Measurements from ENCODE around the gene ZNF692. TPM values are rescaled to one million over a fixed set of nuclear protein-coding genes. Genes with fewer than 3 reads are reported as not detected.

Gene ZNF692
- total and polyA plus RNA-seq, 2 of the 13 experiments (the other 11 are each of a cell fraction or from before 2014, with no cell fraction given), result 27.3 to 45.8 TPM

- intact Hi-C loops (cut with micrococcal nuclease; ENCODE audit: unreplicated experiment) (no loop called here), in situ Hi-C loops (cut with HindIII; ENCODE audit: extremely low pct_ligation_motif_present, low pct_unique_long_range_greater_than_20kb) (no loop called here)
- BruUV-seq (replicated peaks), result no TSS peak
- Histone ChIP-seq H3K79me2 (ENCODE audit: insufficient read depth, low read length) (no peaks in the 10 kb centered on the region), H3K27me3 (ENCODE audit: control insufficient read depth in 1 of 2, insufficient read depth in 2 of 2, low read length in 2 of 2) (peaks cover 0 to 6% of the 10 kb centered on the region in 2 experiments; a peak in 3 of 5 replicates), H3K4me3 (replicated peaks in 1 of 3; ENCODE audit: insufficient read depth in 1 of 3, low read depth in 2 of 3, low read length in 3 of 3) (no peak overlapping the region), H4K20me1 (ENCODE audit: insufficient read depth, low read length) (no peaks in the 10 kb centered on the region), H3K9ac (ENCODE audit: insufficient read depth, low read depth, low read length) (no peak overlapping the region), H3K4me1 (ENCODE audit: insufficient read depth, low read length) (peaks cover 8% of the 10 kb centered on the region; the same call in 1 of the 2 replicates), H3K9me3 (ENCODE audit: low read length) (no peaks in the 10 kb centered on the region), H3K36me3 (replicated peaks in 1 of 2; ENCODE audit: control insufficient read depth in 1 of 2, insufficient read depth in 2 of 2, low read length in 2 of 2) (no peaks in the 10 kb centered on the region), H3K27ac (ENCODE audit: extremely low read length, insufficient read depth, low read length) (no peak overlapping the region), H2AFZ (ENCODE audit: low read length) (no peak overlapping the region), H3K4me2 (ENCODE audit: low read depth, low read length) (no peak overlapping the region)
- ChIA-PET CTCF (ENCODE audit: low intra/inter-chr PET ratio, low total read pairs) (no interaction called here), POLR2A (no interaction called here)
- no peak for DNase-seq (ENCODE audit: low spot score)
- TF ChIP-seq FOXC1 (CRISPR knock-in tag; IDR thresholded peaks at IDR 0.05; ENCODE audit: borderline replicate concordance) (no peak), MZF1 (CRISPR knock-in tag; IDR thresholded peaks at IDR 0.05; ENCODE audit: borderline replicate concordance) (no peak), SIX1 (CRISPR knock-in tag; IDR thresholded peaks at IDR 0.05; ENCODE audit: borderline replicate concordance) (no peak), HNRNPH1 (optimal IDR thresholded peaks at IDR 0.05; ENCODE audit: low read depth, low read length) (no peak), DPF2 (CRISPR knock-in tag; IDR thresholded peaks at IDR 0.05; ENCODE audit: borderline replicate concordance, low read depth) (no peak), ZNF644 (CRISPR knock-in tag; IDR thresholded peaks at IDR 0.05; ENCODE audit: low read depth) (no peak), CHCHD3 (CRISPR knock-in tag; IDR thresholded peaks at IDR 0.05) (no peak), ZNF883 (CRISPR knock-in tag; IDR thresholded peaks at IDR 0.05; ENCODE audit: not compliant biosample characterization) (no peak), PHF5A (CRISPR knock-in tag; IDR thresholded peaks at IDR 0.05; ENCODE audit: low read depth, unreplicated experiment) (no peak), KMT2B (CRISPR knock-in tag; IDR thresholded peaks at IDR 0.05) (no peak), JUND (CRISPR knock-in tag; IDR thresholded peaks at IDR 0.05) (no peak), GMEB2 (CRISPR knock-in tag; IDR thresholded peaks at IDR 0.05; ENCODE audit: low read depth) (no peak), SKI (IDR thresholded peaks at IDR 0.05; ENCODE audit: partially characterized antibody) (no peak)
- TF ChIP-seq, protein P1, sequence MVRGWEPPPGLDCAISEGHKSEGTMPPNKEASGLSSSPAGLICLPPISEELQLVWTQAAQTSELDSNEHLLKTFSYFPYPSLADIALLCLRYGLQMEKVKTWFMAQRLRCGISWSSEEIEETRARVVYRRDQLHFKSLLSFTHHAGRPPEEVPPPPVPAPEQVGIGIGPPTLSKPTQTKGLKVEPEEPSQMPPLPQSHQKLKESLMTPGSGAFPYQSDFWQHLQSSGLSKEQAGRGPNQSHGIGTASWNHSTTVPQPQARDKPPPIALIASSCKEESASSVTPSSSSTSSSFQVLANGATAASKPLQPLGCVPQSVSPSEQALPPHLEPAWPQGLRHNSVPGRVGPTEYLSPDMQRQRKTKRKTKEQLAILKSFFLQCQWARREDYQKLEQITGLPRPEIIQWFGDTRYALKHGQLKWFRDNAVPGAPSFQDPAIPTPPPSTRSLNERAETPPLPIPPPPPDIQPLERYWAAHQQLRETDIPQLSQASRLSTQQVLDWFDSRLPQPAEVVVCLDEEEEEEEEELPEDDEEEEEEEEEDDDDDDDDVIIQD (CRISPR knock-in tag; IDR thresholded peaks at IDR 0.05; ENCODE audit: low read depth), result no peak
- no peak for ATAC-seq
- FAIRE-seq, result no peak
These were observed 36.0 kb upstream of the ZNF692 start for GRCh38 chr1:248894837-248895236.

Measured in HepG2 (cell line).